ENCODE data around the gene CNOT4. TPM values are rescaled to one million over a fixed set of nuclear protein-coding genes. Genes with fewer than 3 reads are reported as not detected.

CNOT4 gene
- total RNA-seq, 1 experiment from 2014 or later: 9.7 TPM

DNA sequence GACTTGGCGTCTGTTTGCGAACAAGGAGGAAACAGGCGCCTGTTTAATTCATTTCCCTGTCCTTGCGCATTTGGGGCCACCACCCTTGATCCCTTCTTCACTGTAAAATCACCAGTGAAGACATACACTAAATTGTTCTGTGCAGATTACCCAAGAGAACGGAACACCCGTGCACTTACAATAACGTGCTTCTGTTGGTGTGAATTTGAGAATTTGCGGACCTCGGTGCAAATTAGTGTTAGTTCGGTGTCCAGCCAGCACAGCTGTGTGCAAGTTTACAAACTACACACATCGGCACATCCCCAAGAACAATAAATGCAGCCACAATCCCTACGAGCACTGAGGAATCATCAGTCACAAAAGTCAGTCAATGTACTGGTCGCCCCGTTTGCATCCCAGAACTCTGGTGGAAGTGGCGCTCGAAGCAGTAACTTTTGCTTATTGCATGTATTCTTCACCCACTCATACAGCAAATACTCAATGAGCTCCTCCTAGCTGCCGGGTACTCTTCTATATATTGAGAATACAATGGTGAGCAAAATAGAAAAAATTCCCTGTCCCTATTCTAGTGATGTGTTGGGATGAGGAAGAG, 786 bp upstream of the CNOT4 start:
- Histone ChIP-seq H3K4me3 (ENCODE audit: low read length) (peak overlapping the region; percentile 84), H3K9me2 (replicated peaks; ENCODE audit: low read length) (no peaks in the 10 kb centered on the region), H3K27ac (ENCODE audit: low read length) (peak overlapping the region; percentile 23; the same call in 1 of the 2 replicates), H3K4me1 (ENCODE audit: insufficient read depth, low read length) (peaks cover 22% of the 10 kb centered on the region), H3K36me3 (ENCODE audit: low read depth, low read length) (no peaks in the 10 kb centered on the region), H3K79me2 (ENCODE audit: low read length) (peaks cover 42% of the 10 kb centered on the region), H2AFZ (ENCODE audit: low read length) (peak overlapping the region; percentile 100), H3F3A (ENCODE audit: low read length, unreplicated experiment) (no peaks in the 10 kb centered on the region), H3K27me3 (ENCODE audit: low read length) (no peaks in the 10 kb centered on the region), H3K9ac (ENCODE audit: low read length) (peak overlapping the region; percentile 95), H3K9me3 (ENCODE audit: low read length) (no peaks in the 10 kb centered on the region), H4K20me1 (ENCODE audit: low read length) (peaks cover 15% of the 10 kb centered on the region), H3K4me2 (ENCODE audit: low read length) (peak overlapping the region; percentile 99)
- peak; percentile 38 for DNase-seq
- TF ChIP-seq EZH2phosphoT487 (IDR thresholded peaks at IDR 0.05; ENCODE audit: borderline replicate concordance, low read length) (no peak), EZH2 (IDR thresholded peaks at IDR 0.05; ENCODE audit: low read length, unreplicated experiment) (no peak)
- TF ChIP-seq, protein P1, sequence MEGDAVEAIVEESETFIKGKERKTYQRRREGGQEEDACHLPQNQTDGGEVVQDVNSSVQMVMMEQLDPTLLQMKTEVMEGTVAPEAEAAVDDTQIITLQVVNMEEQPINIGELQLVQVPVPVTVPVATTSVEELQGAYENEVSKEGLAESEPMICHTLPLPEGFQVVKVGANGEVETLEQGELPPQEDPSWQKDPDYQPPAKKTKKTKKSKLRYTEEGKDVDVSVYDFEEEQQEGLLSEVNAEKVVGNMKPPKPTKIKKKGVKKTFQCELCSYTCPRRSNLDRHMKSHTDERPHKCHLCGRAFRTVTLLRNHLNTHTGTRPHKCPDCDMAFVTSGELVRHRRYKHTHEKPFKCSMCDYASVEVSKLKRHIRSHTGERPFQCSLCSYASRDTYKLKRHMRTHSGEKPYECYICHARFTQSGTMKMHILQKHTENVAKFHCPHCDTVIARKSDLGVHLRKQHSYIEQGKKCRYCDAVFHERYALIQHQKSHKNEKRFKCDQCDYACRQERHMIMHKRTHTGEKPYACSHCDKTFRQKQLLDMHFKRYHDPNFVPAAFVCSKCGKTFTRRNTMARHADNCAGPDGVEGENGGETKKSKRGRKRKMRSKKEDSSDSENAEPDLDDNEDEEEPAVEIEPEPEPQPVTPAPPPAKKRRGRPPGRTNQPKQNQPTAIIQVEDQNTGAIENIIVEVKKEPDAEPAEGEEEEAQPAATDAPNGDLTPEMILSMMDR (conservative IDR thresholded peaks at IDR 0.05; ENCODE audit: low read depth, low read length): peak; percentile 34; the same call in 1 of the 2 replicates
- TSS peak; percentile 15 for BruUV-seq (replicated peaks)
- intact Hi-C loops (cut with micrococcal nuclease): loop anchor here (1.0 to 2.0 kb wide), 3 partner anchors 47 to 229 kb away; partner anchors contain the start of gene NUP205
- peak; percentile 15 for ATAC-seq
- ChIA-PET POLR2A (ENCODE audit: unreplicated experiment) (no interaction called here), CTCF (no interaction called here)

DNA sequence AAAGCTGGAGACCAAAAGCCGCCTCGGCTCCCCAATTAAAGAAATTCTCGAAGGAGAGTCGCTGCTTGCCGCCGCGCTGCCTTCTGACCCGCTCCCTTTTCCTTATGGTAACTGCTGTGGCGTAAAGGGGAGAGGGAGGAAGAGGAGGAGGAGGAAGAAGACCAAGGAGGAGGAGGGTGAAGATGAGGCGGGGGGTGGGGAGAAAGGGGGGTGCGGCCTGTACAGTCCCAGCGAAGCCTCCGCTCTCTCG, 388 bp downstream of the CNOT4 start:
- Histone ChIP-seq H3K4me2 (ENCODE audit: low read length) (peak overlapping the region; percentile 84), H3K9ac (ENCODE audit: low read length) (peak overlapping the region; percentile 95), H3K4me1 (ENCODE audit: insufficient read depth, low read length) (peaks cover 22% of the 10 kb centered on the region), H3K79me2 (ENCODE audit: low read length) (peaks cover 53% of the 10 kb centered on the region), H4K20me1 (ENCODE audit: low read length) (peaks cover 17% of the 10 kb centered on the region), H3F3A (ENCODE audit: low read length, unreplicated experiment) (no peaks in the 10 kb centered on the region), H3K27ac (ENCODE audit: low read length) (peak overlapping the region; percentile 53; the same call in 1 of the 2 replicates), H3K9me2 (replicated peaks; ENCODE audit: low read length) (no peaks in the 10 kb centered on the region), H3K9me3 (ENCODE audit: low read length) (no peaks in the 10 kb centered on the region), H3K27me3 (ENCODE audit: low read length) (no peaks in the 10 kb centered on the region), H3K36me3 (ENCODE audit: low read depth, low read length) (no peaks in the 10 kb centered on the region), H2AFZ (ENCODE audit: low read length) (peak overlapping the region; percentile 85), H3K4me3 (ENCODE audit: low read length) (peak overlapping the region; percentile 84)
- ATAC-seq (no peak), DNase-seq (no peak)
- ChIA-PET POLR2A (ENCODE audit: unreplicated experiment) (no interaction called here), CTCF (interaction anchor here (1.0 kb wide), 1 partner anchor 94 kb away, joined by 5 read pairs; no protein-coding TSS in a partner anchor)
- TF ChIP-seq, protein P1 (conservative IDR thresholded peaks at IDR 0.05; ENCODE audit: low read depth, low read length): no peak
- TF ChIP-seq EZH2 (IDR thresholded peaks at IDR 0.05; ENCODE audit: low read length, unreplicated experiment) (no peak), EZH2phosphoT487 (IDR thresholded peaks at IDR 0.05; ENCODE audit: borderline replicate concordance, low read length) (no peak)
- intact Hi-C loops (cut with micrococcal nuclease): no loop called here
- BruUV-seq (replicated peaks): no TSS peak

DNA sequence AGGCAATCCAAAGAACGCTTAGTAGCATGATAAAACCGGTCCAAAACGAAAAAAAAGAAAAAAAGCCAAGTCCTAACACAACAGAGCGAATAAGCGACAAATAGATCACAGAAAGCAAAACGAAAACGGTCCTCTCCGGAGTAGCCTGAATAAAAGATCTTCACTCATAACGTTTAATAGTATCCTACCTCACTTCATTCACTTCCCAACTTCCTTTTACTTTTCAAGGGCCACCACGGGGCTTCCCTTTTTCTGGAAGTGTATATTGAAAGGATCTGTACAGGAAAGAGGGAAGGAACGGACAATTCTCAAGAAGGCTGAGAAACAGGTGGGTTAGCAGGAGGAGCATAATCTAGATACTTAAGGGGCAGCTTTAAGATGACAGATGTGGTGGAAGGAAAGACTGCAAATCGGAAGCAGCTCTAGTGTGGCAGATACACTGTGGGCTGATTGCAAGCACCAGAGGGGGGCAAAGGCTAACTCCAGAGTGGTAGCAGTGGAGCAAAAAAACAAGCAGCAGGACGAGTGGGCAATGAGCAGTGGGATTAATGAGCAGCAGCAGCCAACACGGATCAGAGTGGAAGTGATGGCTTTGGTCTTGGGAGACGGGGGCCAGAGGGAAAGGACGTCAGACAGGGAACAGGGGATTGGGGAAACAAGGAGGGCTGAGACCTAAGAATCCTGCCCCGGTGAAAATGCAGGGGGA, 866 bp downstream of the CNOT4 start:
- DNase-seq (peak; percentile 21), ATAC-seq (peak; percentile 11)
- CTCF ChIA-PET: interaction anchor here (1.0 kb wide), 1 partner anchor 94 kb away, joined by 5 read pairs; no protein-coding TSS in a partner anchor
- peaks cover 55% of the 10 kb centered on the region for H3K79me2 ChIP-seq (ENCODE audit: low read length)
- H3K4me2 ChIP-seq (ENCODE audit: low read length): peak overlapping the region; percentile 84
- no peaks in the 10 kb centered on the region for H3K9me3 ChIP-seq (ENCODE audit: low read length)
- POLR2A ChIA-PET (ENCODE audit: unreplicated experiment): no interaction called here
- no peaks in the 10 kb centered on the region for H3K9me2 ChIP-seq (replicated peaks; ENCODE audit: low read length)
- H3K27me3 ChIP-seq (ENCODE audit: low read length): no peaks in the 10 kb centered on the region
- peak overlapping the region; percentile 84 for H3K4me3 ChIP-seq (ENCODE audit: low read length)
- peaks cover 22% of the 10 kb centered on the region for H3K4me1 ChIP-seq (ENCODE audit: insufficient read depth, low read length)
- intact Hi-C loops (cut with micrococcal nuclease): no loop called here
- no TSS peak for BruUV-seq (replicated peaks)
- H4K20me1 ChIP-seq (ENCODE audit: low read length): peaks cover 17% of the 10 kb centered on the region
- peak overlapping the region; percentile 85; the same call in 1 of the 2 replicates for H2AFZ ChIP-seq (ENCODE audit: low read length)
- H3K36me3 ChIP-seq (ENCODE audit: low read depth, low read length): no peaks in the 10 kb centered on the region
- no peaks in the 10 kb centered on the region for H3F3A ChIP-seq (ENCODE audit: low read length, unreplicated experiment)
- TF ChIP-seq EZH2 (IDR thresholded peaks at IDR 0.05; ENCODE audit: low read length, unreplicated experiment) (no peak), EZH2phosphoT487 (IDR thresholded peaks at IDR 0.05; ENCODE audit: borderline replicate concordance, low read length) (no peak)
- TF ChIP-seq, protein P1 (conservative IDR thresholded peaks at IDR 0.05; ENCODE audit: low read depth, low read length): no peak
- 0 out of 2 replicates have a peak overlapping the region, but pooled peaks have one; percentile 53 for H3K27ac ChIP-seq (ENCODE audit: low read length)
- H3K9ac ChIP-seq (ENCODE audit: low read length): peak overlapping the region; percentile 95
